ENCODE measurements around the gene IL3RA. TPM values are rescaled to one million over a fixed set of nuclear protein-coding genes. Genes with fewer than 3 reads are reported as not detected.

IL3RA gene
- total RNA-seq, 1 experiment from 2014 or later = not detected

DNA sequence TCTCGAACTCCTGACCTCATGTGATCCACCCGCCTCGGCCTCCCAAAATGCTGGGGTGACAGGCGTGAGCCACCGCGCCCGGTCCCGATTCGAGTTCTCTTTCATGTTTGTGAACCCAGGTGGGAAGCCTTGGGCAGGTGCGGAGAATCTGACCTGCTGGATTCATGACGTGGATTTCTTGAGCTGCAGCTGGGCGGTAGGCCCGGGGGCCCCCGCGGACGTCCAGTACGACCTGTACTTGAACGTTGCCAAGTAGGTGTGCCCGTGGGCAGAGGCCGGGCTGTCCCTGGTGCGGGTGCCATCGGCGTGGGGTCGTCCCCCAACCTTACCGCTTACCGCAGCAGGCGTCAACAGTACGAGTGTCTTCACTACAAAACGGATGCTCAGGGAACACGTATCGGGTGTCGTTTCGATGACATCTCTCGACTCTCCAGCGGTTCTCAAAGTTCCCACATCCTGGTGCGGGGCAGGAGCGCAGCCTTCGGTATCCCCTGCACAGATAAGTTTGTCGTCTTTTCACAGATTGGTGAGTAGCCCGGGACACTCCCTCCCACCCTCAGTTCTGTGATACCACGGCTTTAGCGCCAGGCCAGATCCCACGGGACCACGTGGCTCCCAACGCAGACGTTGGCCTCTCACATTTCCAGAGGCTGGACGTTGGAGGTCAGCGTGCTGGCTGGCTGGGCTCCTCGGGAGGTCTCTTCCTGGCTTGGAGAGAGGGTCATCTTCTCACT lies 15.6 kb downstream of the IL3RA start:
- Mint-ChIP-seq H3K27me3 (ENCODE audit: insufficient read depth, unreplicated experiment) (no peaks in the 10 kb centered on the region), H3K9me3 (ENCODE audit: unreplicated experiment) (no peaks in the 10 kb centered on the region), H3K27ac (ENCODE audit: low read depth, unreplicated experiment) (no peak overlapping the region), H3K36me3 (ENCODE audit: insufficient read depth, unreplicated experiment) (peaks cover 12% of the 10 kb centered on the region), H3K4me3 (ENCODE audit: unreplicated experiment) (no peak overlapping the region), H3K4me1 (ENCODE audit: insufficient read depth, unreplicated experiment) (no peaks in the 10 kb centered on the region)
- no TSS peak for BruUV-seq (replicated peaks)
- intact Hi-C loops (cut with micrococcal nuclease) = no loop called here
- no peak for DNase-seq (ENCODE audit: unreplicated experiment)
- CTCF ChIA-PET = no interaction called here
- POLR2A ChIA-PET = no interaction called here
- TF ChIP-seq, protein P1, sequence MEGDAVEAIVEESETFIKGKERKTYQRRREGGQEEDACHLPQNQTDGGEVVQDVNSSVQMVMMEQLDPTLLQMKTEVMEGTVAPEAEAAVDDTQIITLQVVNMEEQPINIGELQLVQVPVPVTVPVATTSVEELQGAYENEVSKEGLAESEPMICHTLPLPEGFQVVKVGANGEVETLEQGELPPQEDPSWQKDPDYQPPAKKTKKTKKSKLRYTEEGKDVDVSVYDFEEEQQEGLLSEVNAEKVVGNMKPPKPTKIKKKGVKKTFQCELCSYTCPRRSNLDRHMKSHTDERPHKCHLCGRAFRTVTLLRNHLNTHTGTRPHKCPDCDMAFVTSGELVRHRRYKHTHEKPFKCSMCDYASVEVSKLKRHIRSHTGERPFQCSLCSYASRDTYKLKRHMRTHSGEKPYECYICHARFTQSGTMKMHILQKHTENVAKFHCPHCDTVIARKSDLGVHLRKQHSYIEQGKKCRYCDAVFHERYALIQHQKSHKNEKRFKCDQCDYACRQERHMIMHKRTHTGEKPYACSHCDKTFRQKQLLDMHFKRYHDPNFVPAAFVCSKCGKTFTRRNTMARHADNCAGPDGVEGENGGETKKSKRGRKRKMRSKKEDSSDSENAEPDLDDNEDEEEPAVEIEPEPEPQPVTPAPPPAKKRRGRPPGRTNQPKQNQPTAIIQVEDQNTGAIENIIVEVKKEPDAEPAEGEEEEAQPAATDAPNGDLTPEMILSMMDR (IDR thresholded peaks at IDR 0.05; ENCODE audit: unreplicated experiment) = no peak

DNA sequence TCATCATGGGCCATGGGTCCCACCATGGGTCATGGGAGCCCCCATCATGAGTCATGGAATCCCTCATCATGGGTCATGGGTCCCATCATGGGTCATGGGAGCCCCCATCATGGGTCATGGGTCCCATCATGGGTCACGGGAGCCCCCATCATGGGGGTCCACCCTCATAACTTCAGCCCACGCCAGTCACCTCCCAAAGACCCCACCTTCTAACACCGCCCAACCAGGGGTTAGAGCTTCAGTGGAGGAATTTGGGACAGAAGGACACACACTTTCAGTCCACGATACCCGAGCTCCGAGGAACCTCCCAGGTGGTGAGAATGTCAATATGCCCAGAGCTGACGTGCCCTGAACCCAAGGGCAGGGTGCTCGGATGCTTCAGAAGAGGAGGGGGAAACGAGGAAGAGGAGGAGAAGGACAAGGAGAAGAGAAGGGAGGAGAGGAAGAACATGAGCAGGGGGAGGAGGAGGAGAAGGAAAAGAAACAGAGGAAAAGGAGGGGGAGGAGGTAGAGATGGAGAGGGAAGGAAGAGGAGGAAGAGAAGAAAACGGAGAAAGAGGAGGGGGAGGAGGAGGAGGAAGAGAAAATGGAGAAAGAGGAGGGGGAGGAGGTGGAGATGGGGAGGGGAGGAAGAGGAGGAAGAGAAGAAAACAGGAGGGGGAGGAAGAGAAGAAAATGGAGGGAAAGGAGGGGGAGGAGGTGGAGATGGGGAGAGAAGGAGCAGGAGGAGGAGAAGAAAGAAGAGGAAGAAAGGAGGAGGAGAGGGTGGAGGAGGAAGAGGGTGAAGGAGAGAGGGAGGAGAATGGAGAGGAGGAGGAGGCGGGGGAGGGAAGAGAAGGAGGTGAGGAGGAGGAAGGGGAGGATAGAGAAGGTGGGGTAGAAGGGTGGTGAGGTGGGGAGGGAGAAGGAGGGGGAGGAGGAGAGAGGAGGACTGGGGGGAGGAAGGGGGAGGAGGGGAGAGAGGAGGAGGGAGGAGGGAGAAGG lies 17.7 kb downstream of the IL3RA start:
- intact Hi-C loops (cut with micrococcal nuclease) = no loop called here
- peaks cover 5% of the 10 kb centered on the region for H3K36me3 Mint-ChIP-seq (ENCODE audit: insufficient read depth, unreplicated experiment)
- no peak overlapping the region for H3K4me3 Mint-ChIP-seq (ENCODE audit: unreplicated experiment)
- peaks cover 4% of the 10 kb centered on the region for H3K9me3 Mint-ChIP-seq (ENCODE audit: unreplicated experiment)
- no peaks in the 10 kb centered on the region for H3K4me1 Mint-ChIP-seq (ENCODE audit: insufficient read depth, unreplicated experiment)
- ChIA-PET CTCF (no interaction called here), POLR2A (no interaction called here)
- no peak overlapping the region for H3K27ac Mint-ChIP-seq (ENCODE audit: low read depth, unreplicated experiment)
- TF ChIP-seq, protein P1 (IDR thresholded peaks at IDR 0.05; ENCODE audit: unreplicated experiment) = no peak
- H3K27me3 Mint-ChIP-seq (ENCODE audit: insufficient read depth, unreplicated experiment) = no peaks in the 10 kb centered on the region
- BruUV-seq (replicated peaks) = no TSS peak
- DNase-seq (ENCODE audit: unreplicated experiment) = no peak

DNA sequence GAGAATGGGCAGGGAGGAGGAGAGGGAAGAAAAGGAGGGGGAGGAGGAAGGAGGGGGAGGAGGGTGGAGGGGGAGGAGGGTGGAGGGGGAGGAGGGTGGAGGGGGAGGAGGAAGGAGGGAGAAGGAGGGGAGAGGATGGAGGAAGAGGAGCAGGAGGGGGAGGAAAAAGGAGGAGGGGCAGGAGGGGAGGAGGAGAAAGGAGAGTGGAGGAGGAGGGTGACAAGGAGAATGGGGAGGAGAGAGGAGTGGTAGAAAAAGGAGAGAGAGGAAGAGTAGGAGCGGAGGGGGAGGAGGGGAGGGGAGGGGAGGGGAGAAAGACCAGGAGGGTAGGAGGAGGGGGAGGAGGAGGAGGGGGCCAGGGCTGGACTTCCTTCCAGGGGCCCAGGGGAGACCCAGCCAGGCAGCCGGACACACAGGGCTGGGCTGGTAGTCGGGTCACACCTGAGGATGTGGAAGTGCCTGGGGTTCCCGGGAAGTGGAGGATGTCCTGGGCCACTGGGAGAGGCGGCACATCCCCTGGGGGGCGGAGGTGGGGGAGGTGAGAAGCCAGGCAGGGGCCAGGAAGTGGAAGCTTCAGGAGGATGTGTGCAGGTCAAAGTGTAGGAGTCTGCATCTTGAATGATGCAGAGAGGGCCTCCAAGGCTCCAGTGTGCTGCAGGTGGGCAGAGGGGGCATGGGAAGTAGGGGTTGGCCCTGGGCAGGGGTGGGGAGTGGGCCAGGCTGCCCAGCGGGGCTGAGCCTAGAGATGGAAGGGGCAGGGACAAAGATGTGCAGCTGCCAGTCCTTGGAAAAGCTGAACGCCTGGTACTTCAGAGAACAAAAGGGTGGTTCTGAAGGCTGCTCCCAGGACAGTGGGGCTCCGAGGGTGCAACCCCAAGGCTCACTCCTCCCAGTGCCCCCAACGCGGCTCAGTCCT lies 18.8 kb downstream of the IL3RA start:
- Mint-ChIP-seq H3K9me3 (ENCODE audit: unreplicated experiment) (peaks cover 15% of the 10 kb centered on the region), H3K27me3 (ENCODE audit: insufficient read depth, unreplicated experiment) (no peaks in the 10 kb centered on the region), H3K4me3 (ENCODE audit: unreplicated experiment) (no peak overlapping the region), H3K36me3 (ENCODE audit: insufficient read depth, unreplicated experiment) (peaks cover 5% of the 10 kb centered on the region), H3K27ac (ENCODE audit: low read depth, unreplicated experiment) (no peak overlapping the region), H3K4me1 (ENCODE audit: insufficient read depth, unreplicated experiment) (no peaks in the 10 kb centered on the region)
- no TSS peak for BruUV-seq (replicated peaks)
- intact Hi-C loops (cut with micrococcal nuclease) = no loop called here
- ChIA-PET CTCF (no interaction called here), POLR2A (no interaction called here)
- TF ChIP-seq, protein P1 (IDR thresholded peaks at IDR 0.05; ENCODE audit: unreplicated experiment) = no peak
- DNase-seq (ENCODE audit: unreplicated experiment) = no peak
